Type B pancreatic cell (in vitro differentiated cells): ENCODE measurements around the gene SKOR1. TPM values are rescaled to one million over a fixed set of nuclear protein-coding genes. Genes with fewer than 3 reads are reported as not detected.

Experiments used
- DNase-seq: peaks from one replicate; pipeline ENCODE4 v3.0.0; 2021; ENCODE audit warnings: mixed read lengths; ENCODE audit not compliant: unreplicated experiment; ENCODE audit errors: extremely low spot score
- H3K27ac Mint-ChIP-seq: 2 replicates; pipeline ENCODE4 v1.8.0; 2021; ENCODE audit warnings: mild to moderate bottlenecking, mixed read lengths
- H3K27me3 Mint-ChIP-seq: 2 replicates; pipeline ENCODE4 v1.8.0; 2021; ENCODE audit warnings: mixed read lengths
- H3K36me3 Mint-ChIP-seq: 2 replicates; pipeline ENCODE4 v1.8.0; 2021; ENCODE audit warnings: mixed read lengths
- H3K4me1 Mint-ChIP-seq: one replicate; pipeline ENCODE4 v1.8.0; 2021; ENCODE audit warnings: mixed read lengths; ENCODE audit not compliant: unreplicated experiment
- H3K4me3 Mint-ChIP-seq: 2 replicates; pipeline ENCODE4 v1.8.0; 2021; ENCODE audit warnings: mild to moderate bottlenecking, mixed read lengths
- H3K9me3 Mint-ChIP-seq: 2 replicates; pipeline ENCODE4 v1.8.0; 2021; ENCODE audit warnings: mixed read lengths
- CTCF ChIP-seq: fragments of 200-600 bp; sonication (generic); conservative IDR thresholded peaks from 2 replicates; pipeline ENCODE4 v1.5.0; 2021; ENCODE audit warnings: antibody characterized with exemption, mild to moderate bottlenecking
- total RNA-seq: library from RNA; stranded (reverse); gene quantifications from 2 replicates; pipeline ENCODE4 v1.2.1, GENCODE V29; 2021; ENCODE audit warnings: low replicate concordance

Gene SKOR1
- total RNA-seq, 1 donor from 2014 or later = 0.65 TPM

- no peak for TF ChIP-seq CTCF
- no peaks in the 10 kb centered on the region for H3K9me3 Mint-ChIP-seq
- H3K27me3 Mint-ChIP-seq = no peaks in the 10 kb centered on the region
- H3K4me3 Mint-ChIP-seq = no peak overlapping the region
- peak; percentile 64 for DNase-seq
- H3K4me1 Mint-ChIP-seq = no peaks in the 10 kb centered on the region
- H3K27ac Mint-ChIP-seq = no peak overlapping the region
- peaks cover 4% of the 10 kb centered on the region for H3K36me3 Mint-ChIP-seq
These were observed 20.2 kb upstream of the SKOR1 start for GRCh38 chr15:67805008-67805665.

- H3K9me3 Mint-ChIP-seq = no peaks in the 10 kb centered on the region
- no peak overlapping the region for H3K4me3 Mint-ChIP-seq
- no peaks in the 10 kb centered on the region for H3K4me1 Mint-ChIP-seq
- TF ChIP-seq CTCF = no peak
- no peak for DNase-seq
- H3K36me3 Mint-ChIP-seq = peaks cover 4% of the 10 kb centered on the region
- H3K27me3 Mint-ChIP-seq = no peaks in the 10 kb centered on the region
- no peak overlapping the region for H3K27ac Mint-ChIP-seq
These were observed 19.4 kb upstream of the SKOR1 start for GRCh38 chr15:67805666-67806516.

GRCh38 chr15:67806536-67806935 lies 18.8 kb upstream of the SKOR1 start:
- Mint-ChIP-seq H3K9me3 (no peaks in the 10 kb centered on the region), H3K4me1 (no peaks in the 10 kb centered on the region), H3K4me3 (no peak overlapping the region), H3K36me3 (peaks cover 4% of the 10 kb centered on the region), H3K27ac (no peak overlapping the region), H3K27me3 (peaks cover under 1% of the 10 kb centered on the region)
- no peak for DNase-seq
- no peak for TF ChIP-seq CTCF

- H3K4me3 Mint-ChIP-seq = no peak overlapping the region
- H3K27ac Mint-ChIP-seq = no peak overlapping the region
- peaks cover 2% of the 10 kb centered on the region for H3K4me1 Mint-ChIP-seq
- no peak for DNase-seq
- TF ChIP-seq CTCF = no peak
- peaks cover 6% of the 10 kb centered on the region for H3K27me3 Mint-ChIP-seq
- peaks cover 4% of the 10 kb centered on the region for H3K36me3 Mint-ChIP-seq
- no peaks in the 10 kb centered on the region for H3K9me3 Mint-ChIP-seq
These were observed 18.2 kb upstream of the SKOR1 start for GRCh38 chr15:67807141-67807540.

GRCh38 chr15:67807836-67808235 lies 17.5 kb upstream of the SKOR1 start:
- no peak overlapping the region for H3K27ac Mint-ChIP-seq
- no peak for TF ChIP-seq CTCF
- peaks cover 4% of the 10 kb centered on the region for H3K36me3 Mint-ChIP-seq
- no peak for DNase-seq
- no peaks in the 10 kb centered on the region for H3K9me3 Mint-ChIP-seq
- no peak overlapping the region for H3K4me3 Mint-ChIP-seq
- peaks cover 13% of the 10 kb centered on the region for H3K27me3 Mint-ChIP-seq
- H3K4me1 Mint-ChIP-seq = peaks cover 9% of the 10 kb centered on the region
